Uterus (tissue), 4 donors: ENCODE data around the gene SLC39A11. TPM values are rescaled to one million over a fixed set of nuclear protein-coding genes. Genes with fewer than 3 reads are reported as not detected.

ENCODE experiments used
- DNase-seq, 2 donors: peaks; one replicate each; pipeline ENCODE4 v3.0.0-alpha.2; 2019 to 2020
- H3K27ac ChIP-seq, 2 donors: fragments of 200-600 bp; sonication (generic); 1 replicate in 1 of 2; 2 replicates in 1 of 2; pipeline ENCODE4 v1.5.1; 2016 to 2018
- H3K27me3 ChIP-seq, 2 donors: fragments of 200-600 bp; sonication (generic); one replicate each; pipeline ENCODE4 v1.5.1; 2018 to 2019; ENCODE audit warnings: control low read depth in 1 of 2
- H3K36me3 ChIP-seq, 2 donors: fragments of 200-600 bp; sonication (generic); one replicate each; pipeline ENCODE4 v1.5.1; 2019; ENCODE audit warnings: control low read depth in 1 of 2
- H3K4me1 ChIP-seq, 2 donors: fragments of 200-600 bp; sonication (generic); one replicate each; pipeline ENCODE4 v1.5.1; 2018 to 2019; ENCODE audit warnings: control low read depth in 1 of 2
- H3K4me3 ChIP-seq, 2 donors: fragments of 200-600 bp; sonication (generic); 1 replicate in 1 of 2; 2 replicates in 1 of 2; pipeline ENCODE4 v1.5.1; 2018 to 2019; ENCODE audit warnings: mild to moderate bottlenecking in 1 of 2
- H3K9me3 ChIP-seq, 2 donors: fragments of 200-600 bp; sonication (generic); one replicate each; pipeline ENCODE4 v1.5.1; 2019; ENCODE audit warnings: control low read depth in 1 of 2
- POLR2A ChIP-seq, 2 donors: fragments of 450-650 bp; IDR thresholded peaks; one replicate each; pipeline ENCODE4 v1.6.1; 2016; ENCODE audit warnings: antibody characterized with exemption in 2 of 2, mild to moderate bottlenecking in 1 of 2, moderate library complexity in 1 of 2
- intact Hi-C: fragments of 100-400 bp; cut with DNase I; formaldehyde crosslinking; loops from one replicate; pipeline ENCODE4 v1.15.1; 2023; ENCODE audit warnings: low total_unique reads
- total RNA-seq, 4 donors: library from RNA; depleted of rRNA in 3 of 4; stranded (reverse); fragments of >200 nt in 3 of 4; gene quantifications; one replicate each; pipeline versions ENCODE4 v1.1.0 to v1.2.4, GENCODE V29; 2014 to 2023
- TF ChIP-seq, protein P1 (sequence below), 4 experiments: fragments of 200-600 bp in 2 of 4; fragments of 450-650 bp in 2 of 4; sonication (generic) in 2 of 4; IDR thresholded peaks; one replicate each; pipeline ENCODE4 v1.5.1; 2016 to 2019; ENCODE audit warnings: antibody characterized with exemption in 4 of 4, mild to moderate bottlenecking in 2 of 4, moderate library complexity in 1 of 4
- donor health status: DM: yes; HTN: yes; CAD: no.

The SLC39A11 gene
- total RNA-seq, 4 donors from 2014 or later, result 5.4 to 56.2 (median 21.0) TPM

- no peaks in the 10 kb centered on the region for H3K27me3 ChIP-seq
- no peaks in the 10 kb centered on the region for H3K9me3 ChIP-seq
- TF ChIP-seq, protein P1, sequence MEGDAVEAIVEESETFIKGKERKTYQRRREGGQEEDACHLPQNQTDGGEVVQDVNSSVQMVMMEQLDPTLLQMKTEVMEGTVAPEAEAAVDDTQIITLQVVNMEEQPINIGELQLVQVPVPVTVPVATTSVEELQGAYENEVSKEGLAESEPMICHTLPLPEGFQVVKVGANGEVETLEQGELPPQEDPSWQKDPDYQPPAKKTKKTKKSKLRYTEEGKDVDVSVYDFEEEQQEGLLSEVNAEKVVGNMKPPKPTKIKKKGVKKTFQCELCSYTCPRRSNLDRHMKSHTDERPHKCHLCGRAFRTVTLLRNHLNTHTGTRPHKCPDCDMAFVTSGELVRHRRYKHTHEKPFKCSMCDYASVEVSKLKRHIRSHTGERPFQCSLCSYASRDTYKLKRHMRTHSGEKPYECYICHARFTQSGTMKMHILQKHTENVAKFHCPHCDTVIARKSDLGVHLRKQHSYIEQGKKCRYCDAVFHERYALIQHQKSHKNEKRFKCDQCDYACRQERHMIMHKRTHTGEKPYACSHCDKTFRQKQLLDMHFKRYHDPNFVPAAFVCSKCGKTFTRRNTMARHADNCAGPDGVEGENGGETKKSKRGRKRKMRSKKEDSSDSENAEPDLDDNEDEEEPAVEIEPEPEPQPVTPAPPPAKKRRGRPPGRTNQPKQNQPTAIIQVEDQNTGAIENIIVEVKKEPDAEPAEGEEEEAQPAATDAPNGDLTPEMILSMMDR (IDR thresholded peaks at IDR 0.05), result no peak
- TF ChIP-seq POLR2A (IDR thresholded peaks at IDR 0.05), result no peak
- no peak overlapping the region for H3K27ac ChIP-seq
- H3K4me3 ChIP-seq, result no peak overlapping the region
- intact Hi-C loops, result no loop called here
- H3K36me3 ChIP-seq, result no peaks in the 10 kb centered on the region
- no peak for DNase-seq
- no peaks in the 10 kb centered on the region for H3K4me1 ChIP-seq
Observed at GRCh38 chr17:72915625-72916081, 176.8 kb downstream of the SLC39A11 start.

GRCh38 chr17:72913142-72913682 is 179.3 kb downstream of the SLC39A11 start:
- H3K27me3 ChIP-seq, result no peaks in the 10 kb centered on the region
- H3K36me3 ChIP-seq, result no peaks in the 10 kb centered on the region
- intact Hi-C loops, result no loop called here
- no peaks in the 10 kb centered on the region for H3K4me1 ChIP-seq
- H3K9me3 ChIP-seq, result no peaks in the 10 kb centered on the region
- TF ChIP-seq, protein P1 (IDR thresholded peaks at IDR 0.05), result no peak
- no peak for TF ChIP-seq POLR2A (IDR thresholded peaks at IDR 0.05)
- no peak overlapping the region for H3K4me3 ChIP-seq
- no peak overlapping the region for H3K27ac ChIP-seq
- DNase-seq, result no peak

DNA sequence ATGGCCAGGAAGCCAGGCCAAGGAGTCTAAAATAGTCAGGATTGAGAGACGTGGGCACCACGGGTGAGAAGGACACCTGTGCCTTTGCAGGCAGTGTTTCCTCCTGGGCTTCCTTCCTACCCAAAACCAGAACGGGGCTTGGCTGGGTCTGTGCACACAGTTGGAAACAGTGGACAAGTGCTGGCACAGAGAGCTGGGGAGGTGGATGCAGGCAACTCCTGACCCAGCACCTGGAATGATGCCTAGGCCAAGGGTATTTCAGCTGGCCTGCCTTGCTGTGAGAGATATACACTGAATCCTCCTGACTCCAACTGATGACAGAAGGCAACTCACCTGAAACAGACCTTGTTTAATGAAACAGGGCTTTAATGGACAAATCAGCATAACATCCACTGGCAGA is 186.2 kb downstream of the SLC39A11 start:
- intact Hi-C loops, result no loop called here
- H3K9me3 ChIP-seq, result no peaks in the 10 kb centered on the region
- H3K27ac ChIP-seq, result no peak overlapping the region
- H3K36me3 ChIP-seq, result no peaks in the 10 kb centered on the region
- no peak overlapping the region for H3K4me3 ChIP-seq
- no peaks in the 10 kb centered on the region for H3K4me1 ChIP-seq
- TF ChIP-seq, protein P1 (IDR thresholded peaks at IDR 0.05), result no peak
- no peak for TF ChIP-seq POLR2A (IDR thresholded peaks at IDR 0.05)
- no peaks in the 10 kb centered on the region for H3K27me3 ChIP-seq
- no peak for DNase-seq

GRCh38 chr17:72903522-72903921 is 189.0 kb downstream of the SLC39A11 start:
- H3K4me1 ChIP-seq, result no peaks in the 10 kb centered on the region
- no peaks in the 10 kb centered on the region for H3K27me3 ChIP-seq
- H3K4me3 ChIP-seq, result no peak overlapping the region
- no peak overlapping the region for H3K27ac ChIP-seq
- intact Hi-C loops, result no loop called here
- TF ChIP-seq, protein P1 (IDR thresholded peaks at IDR 0.05), result no peak
- TF ChIP-seq POLR2A (IDR thresholded peaks at IDR 0.05), result no peak
- no peak for DNase-seq
- H3K9me3 ChIP-seq, result no peaks in the 10 kb centered on the region
- no peaks in the 10 kb centered on the region for H3K36me3 ChIP-seq

DNA sequence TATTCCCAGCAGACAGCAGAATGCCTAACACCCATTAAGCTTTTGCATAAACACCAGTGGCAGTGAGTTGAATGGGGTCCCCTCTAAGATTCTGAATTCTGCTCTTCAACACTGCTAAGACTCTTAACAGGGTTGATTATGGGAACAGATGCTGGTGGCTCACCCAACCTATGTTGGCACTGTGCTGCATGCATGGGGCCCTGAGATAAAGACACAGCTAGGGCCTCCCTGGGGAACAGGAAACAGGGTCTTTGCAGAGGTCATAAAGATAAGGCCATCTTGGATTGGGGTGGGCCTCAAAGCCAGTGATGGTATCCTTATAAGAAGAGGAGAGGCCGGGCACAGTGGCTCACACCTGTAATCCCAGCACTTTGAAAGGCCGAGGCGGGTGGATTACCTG is 190.8 kb downstream of the SLC39A11 start:
- Histone ChIP-seq H3K36me3 (no peaks in the 10 kb centered on the region), H3K27ac (no peak overlapping the region), H3K4me3 (no peak overlapping the region), H3K27me3 (no peaks in the 10 kb centered on the region), H3K9me3 (no peaks in the 10 kb centered on the region), H3K4me1 (no peaks in the 10 kb centered on the region)
- intact Hi-C loops, result no loop called here
- TF ChIP-seq, protein P1 (IDR thresholded peaks at IDR 0.05), result no peak
- no peak for TF ChIP-seq POLR2A (IDR thresholded peaks at IDR 0.05)
- no peak for DNase-seq
